Measurements from ENCODE around the gene SLC26A11.

SLC26A11 gene

GRCh38 chr17:80182845-80183223 lies 37.4 kb upstream of the SLC26A11 start:
- H3K4me3 ChIP-seq (ENCODE audit: low read length), result no peak overlapping the region
- H3K36me3 ChIP-seq (ENCODE audit: control insufficient read depth, low read length), result no peaks in the 10 kb centered on the region
- H3K27me3 ChIP-seq (ENCODE audit: control insufficient read depth, low read length), result no peaks in the 10 kb centered on the region
- no peak overlapping the region for H3K27ac ChIP-seq (ENCODE audit: low read depth, low read length)
- H3F3A ChIP-seq (ENCODE audit: control insufficient read depth, insufficient read depth), result no peaks in the 10 kb centered on the region
- H3K4me2 ChIP-seq (ENCODE audit: low read length), result no peak overlapping the region
- TF ChIP-seq CTCF (IDR thresholded peaks at IDR 0.05; ENCODE audit: low read depth, low read length, poor library complexity, severe bottlenecking) (no peak), EZH2phosphoT487 (IDR thresholded peaks at IDR 0.05; ENCODE audit: borderline replicate concordance, low read length) (no peak)
- no peaks in the 10 kb centered on the region for H4K20me1 ChIP-seq (ENCODE audit: control insufficient read depth, insufficient read depth, low read depth, low read length)
- H3K9me2 ChIP-seq (replicated peaks; ENCODE audit: control insufficient read depth, low read length), result no peaks in the 10 kb centered on the region
- H3K4me1 ChIP-seq (ENCODE audit: control insufficient read depth, low read length), result no peaks in the 10 kb centered on the region
- no peaks in the 10 kb centered on the region for H3K9me3 ChIP-seq (ENCODE audit: control insufficient read depth, insufficient read depth, low read length)
- H3K79me2 ChIP-seq (ENCODE audit: control insufficient read depth, low read length), result no peaks in the 10 kb centered on the region

GRCh38 chr17:80183581-80184422 lies 36.4 kb upstream of the SLC26A11 start:
- H4K20me1 ChIP-seq (ENCODE audit: control insufficient read depth, insufficient read depth, low read depth, low read length), result no peaks in the 10 kb centered on the region

GRCh38 chr17:80184423-80184714 lies 35.9 kb upstream of the SLC26A11 start:
- H3K27me3 ChIP-seq (ENCODE audit: control insufficient read depth, low read length), result no peaks in the 10 kb centered on the region
- TF ChIP-seq CTCF (IDR thresholded peaks at IDR 0.05; ENCODE audit: low read depth, low read length, poor library complexity, severe bottlenecking) (no peak), EZH2phosphoT487 (IDR thresholded peaks at IDR 0.05; ENCODE audit: borderline replicate concordance, low read length) (no peak)

More at GRCh38 chr17:80183581-80184422, 36.4 kb upstream of the SLC26A11 start:
- Histone ChIP-seq H3K27ac (ENCODE audit: low read depth, low read length) (no peak overlapping the region), H3K9me2 (replicated peaks; ENCODE audit: control insufficient read depth, low read length) (no peaks in the 10 kb centered on the region), H3K4me2 (ENCODE audit: low read length) (no peak overlapping the region), H3K9me3 (ENCODE audit: control insufficient read depth, insufficient read depth, low read length) (no peaks in the 10 kb centered on the region), H3K79me2 (ENCODE audit: control insufficient read depth, low read length) (no peaks in the 10 kb centered on the region), H3K4me3 (ENCODE audit: low read length) (no peak overlapping the region), H3K36me3 (ENCODE audit: control insufficient read depth, low read length) (no peaks in the 10 kb centered on the region), H3F3A (ENCODE audit: control insufficient read depth, insufficient read depth) (no peaks in the 10 kb centered on the region), H3K4me1 (ENCODE audit: control insufficient read depth, low read length) (no peaks in the 10 kb centered on the region), H3K27me3 (ENCODE audit: control insufficient read depth, low read length) (no peaks in the 10 kb centered on the region)
- TF ChIP-seq CTCF (IDR thresholded peaks at IDR 0.05; ENCODE audit: low read depth, low read length, poor library complexity, severe bottlenecking) (no peak), EZH2phosphoT487 (IDR thresholded peaks at IDR 0.05; ENCODE audit: borderline replicate concordance, low read length) (no peak)

More at GRCh38 chr17:80184423-80184714, 35.9 kb upstream of the SLC26A11 start:
- H3K4me3 ChIP-seq (ENCODE audit: low read length), result no peak overlapping the region
- H3K36me3 ChIP-seq (ENCODE audit: control insufficient read depth, low read length), result no peaks in the 10 kb centered on the region
- no peaks in the 10 kb centered on the region for H3K9me3 ChIP-seq (ENCODE audit: control insufficient read depth, insufficient read depth, low read length)
- H3K4me2 ChIP-seq (ENCODE audit: low read length), result no peak overlapping the region
- H3F3A ChIP-seq (ENCODE audit: control insufficient read depth, insufficient read depth), result no peaks in the 10 kb centered on the region
- no peaks in the 10 kb centered on the region for H3K9me2 ChIP-seq (replicated peaks; ENCODE audit: control insufficient read depth, low read length)
- no peaks in the 10 kb centered on the region for H4K20me1 ChIP-seq (ENCODE audit: control insufficient read depth, insufficient read depth, low read depth, low read length)
- no peaks in the 10 kb centered on the region for H3K4me1 ChIP-seq (ENCODE audit: control insufficient read depth, low read length)
- no peaks in the 10 kb centered on the region for H3K79me2 ChIP-seq (ENCODE audit: control insufficient read depth, low read length)
- H3K27ac ChIP-seq (ENCODE audit: low read depth, low read length), result no peak overlapping the region

Measured in DOHH2 (cell line).